GM19043 (cell line): ENCODE results near the gene DBF4.
A peak's percentile ranks its signal among the peaks of the same experiment; 100 is the strongest.
"Not testable (repeated sequence)": the region's sequence is repeated elsewhere in the genome, so short reads cannot be mapped to it uniquely, and the experiment has no call there.

ENCODE experiments used
- ATAC-seq: cut with Tn5 transposase; IDR thresholded peaks from one replicate; pipeline ENCODE4 v1.9.1; 2021; ENCODE audit warnings: low read depth; ENCODE audit not compliant: unreplicated experiment

Gene DBF4

GRCh38 chr7:87878208-87878735 lies 2.0 kb downstream of the DBF4 start:
- ATAC-seq: no peak

GRCh38 chr7:87882151-87882937 lies 6.1 kb downstream of the DBF4 start:
- ATAC-seq: no peak

GRCh38 chr7:87885018-87885417 lies 8.7 kb downstream of the DBF4 start:
- ATAC-seq: no peak

- ATAC-seq: no peak
These were observed 10.6 kb downstream of the DBF4 start for GRCh38 chr7:87886875-87887274.

- ATAC-seq: no peak
These were observed 19.1 kb downstream of the DBF4 start for GRCh38 chr7:87895363-87895762.

- no peak for ATAC-seq
These were observed 23.0 kb downstream of the DBF4 start for GRCh38 chr7:87899255-87899654.

GRCh38 chr7:87907136-87907906 lies 31.0 kb downstream of the DBF4 start:
- not testable (repeated sequence) for ATAC-seq

GRCh38 chr7:87908814-87909213 lies 32.5 kb downstream of the DBF4 start:
- ATAC-seq: not testable (repeated sequence)

GRCh38 chr7:87912121-87912520 lies 35.8 kb downstream of the DBF4 start:
- ATAC-seq: no peak

GRCh38 chr7:87918740-87919139 lies 42.4 kb downstream of the DBF4 start:
- ATAC-seq: no peak

GRCh38 chr7:87919875-87920274 lies 43.6 kb downstream of the DBF4 start:
- no peak for ATAC-seq

GRCh38 chr7:87920578-87920977 lies 44.3 kb downstream of the DBF4 start:
- ATAC-seq: no peak

GRCh38 chr7:87922759-87923395 lies 46.6 kb downstream of the DBF4 start:
- ATAC-seq: not testable (repeated sequence)

GRCh38 chr7:87926581-87927461 lies 50.5 kb downstream of the DBF4 start:
- peak; percentile 96 for ATAC-seq

GRCh38 chr7:87933605-87933952 lies 57.3 kb downstream of the DBF4 start:
- peak; percentile 13 for ATAC-seq

- peak; percentile 94 for ATAC-seq
These were observed 57.8 kb downstream of the DBF4 start, which contains the start of gene ADAM22 for GRCh38 chr7:87933953-87934698. Gene ADAM22, plus strand, starts transcription at chr7:87934251. Its CDS starts 215 bp downstream, at chr7:87934466.

GRCh38 chr7:87934699-87935383 lies 58.5 kb downstream of the DBF4 start:
- no peak for ATAC-seq

GRCh38 chr7:87935384-87935706 lies 59.1 kb downstream of the DBF4 start:
- ATAC-seq: no peak

- no peak for ATAC-seq
These were observed 64.8 kb downstream of the DBF4 start for GRCh38 chr7:87941138-87941537.
